Spleen (tissue), 11 donors: Measurements from ENCODE around the gene RAVER2. TPM values are rescaled to one million over a fixed set of nuclear protein-coding genes. Genes with fewer than 3 reads are reported as not detected.
"Not testable (repeated sequence)": the region's sequence is repeated elsewhere in the genome, so short reads cannot be mapped to it uniquely, and the experiment has no call there.

Experiments used
- DNase-seq: peaks from one replicate; pipeline ENCODE4 v3.0.0-alpha.2; 2020
- H3K27ac ChIP-seq, 8 donors: fragments of 200-600 bp; sonication (generic) in 7 of 8; 1 replicate in 4 of 8; 2 replicates in 4 of 8; pipeline versions ENCODE4 v1.5.0 to v1.8.0; 2016 to 2021; ENCODE audit warnings: inconsistent platforms in 4 of 8, mild to moderate bottlenecking in 4 of 8, moderate library complexity in 1 of 8
- H3K27me3 ChIP-seq, 7 donors: fragments of 200-600 bp; sonication (generic) in 6 of 7; replicated peaks in 1 of 7; 1 replicate in 4 of 7; 2 replicates in 3 of 7; pipeline versions ENCODE4 v1.5.0 to v1.8.0; 2016 to 2021; ENCODE audit warnings: inconsistent platforms in 3 of 7, mild to moderate bottlenecking in 1 of 7
- H3K36me3 ChIP-seq, 6 donors: fragments of 200-600 bp; sonication (generic) in 5 of 6; 1 replicate in 4 of 6; 2 replicates in 2 of 6; pipeline versions ENCODE4 v1.5.0 to v1.8.0; 2016 to 2021; ENCODE audit warnings: inconsistent platforms in 2 of 6
- H3K4me1 ChIP-seq, 6 donors: fragments of 200-600 bp; sonication (generic) in 5 of 6; 1 replicate in 3 of 6; 2 replicates in 3 of 6; pipeline versions ENCODE4 v1.5.0 to v1.8.0; 2016 to 2021; ENCODE audit warnings: inconsistent platforms in 3 of 6
- H3K4me3 ChIP-seq, 8 donors: fragments of 200-600 bp; sonication (generic) in 7 of 8; 1 replicate in 4 of 8; 2 replicates in 4 of 8; pipeline versions ENCODE4 v1.5.0 to v1.8.0; 2016 to 2021; ENCODE audit warnings: inconsistent platforms in 4 of 8, mild to moderate bottlenecking in 4 of 8, moderate library complexity in 2 of 8
- H3K9me3 ChIP-seq, 8 donors: fragments of 200-600 bp; sonication (generic) in 7 of 8; 1 replicate in 4 of 8; 2 replicates in 4 of 8; pipeline versions ENCODE4 v1.5.0 to v1.8.0; 2016 to 2021; ENCODE audit warnings: inconsistent platforms in 4 of 8
- CTCF ChIP-seq, 11 experiments: fragments of 200-600 bp in 7 of 11; fragments of 450-650 bp in 4 of 11; sonication (generic) in 4 of 11; IDR thresholded peaks in 8 of 11; conservative IDR thresholded peaks in 3 of 11; 1 replicate in 7 of 11; 2 replicates in 4 of 11; pipeline versions ENCODE4 v1.4.0 to v1.8.0; 2016 to 2021; ENCODE audit warnings: antibody characterized with exemption in 11 of 11, inconsistent platforms in 4 of 11, mild to moderate bottlenecking in 1 of 11
- POLR2A ChIP-seq, 3 donors: fragments of 450-650 bp; IDR thresholded peaks; one replicate each; pipeline ENCODE4 v1.5.1; 2017; ENCODE audit warnings: antibody characterized with exemption in 3 of 3, mild to moderate bottlenecking in 1 of 3
- POLR2AphosphoS5 ChIP-seq, 3 donors: sonication (generic); formaldehyde crosslinking; IDR thresholded peaks; one replicate each; pipeline ENCODE4 v1.5.1; 2017; ENCODE audit warnings: antibody characterized with exemption in 3 of 3
- WGBS, 5 donors: extraction: QIAGEN DNeasy Blood & Tissue Kit in 3 of 5; methylation state at CpG; one replicate each; pipeline versions ENCODE4 v1.1.5 to v1.1.7; 2013 to 2018; 5-methylcytosine and 5-hydroxymethylcytosine counted together
- intact Hi-C: fragments of 100-400 bp; cut with DNase I; formaldehyde crosslinking; loops from one replicate; pipeline ENCODE4 v1.15.0; 2023; ENCODE audit warnings: low total_unique reads
- polyA plus RNA-seq, 3 donors: library from polyadenylated mRNA; stranded (reverse); fragments of 200-250 nt; gene quantifications; one replicate each; pipeline ENCODE4 v1.2.1, GENCODE V29; 2013
- total RNA-seq, 7 donors: library from RNA; depleted of rRNA in 3 of 7; stranded (reverse); fragments of >200 nt in 3 of 7; fragmentation: NEBNext Ultra II Directional in 4 of 7; extraction: Animal tissue kit (Norgen Biotek cat#: 25700) in 4 of 7; gene quantifications; one replicate each; pipeline versions ENCODE4 v1.1.0 to v1.2.1, GENCODE V29; 2016 to 2021
- donor health status: healthy with polysubstance abuse.
- donor health status: DM: no; HTN: no; CAD: no; lungs with moderate emphysema.
- donor health status: DM: no; HTN: no; CAD: no.
- donor health status: Bipolar disorder and iron deficiency.
- donor health status: healthy.
- donor health status: DM: no; HTN: no; CAD: no.
- donor health status: DM: yes; HTN: yes; CAD: no.

The RAVER2 gene
- total and polyA plus RNA-seq, 10 donors, result 1.8 to 14.1 (median 7.7) TPM

GRCh38 chr1:64721576-64722145, 23.2 kb upstream of the RAVER2 start:
- no peaks in the 10 kb centered on the region for H3K36me3 ChIP-seq
- H3K27me3 ChIP-seq, result peaks cover 0 to 10% (median 0%) of the 10 kb centered on the region in 7 donors
- H3K4me3 ChIP-seq, result no peak overlapping the region
- intact Hi-C loops, result no loop called here
- H3K9me3 ChIP-seq, result peaks cover 0 to 11% (median 5%) of the 10 kb centered on the region in 8 donors
- 85 to 95% (median 87%) methylated on average over 2 of the region's 2 CpGs for WGBS, 5 donors
- no peaks in the 10 kb centered on the region for H3K4me1 ChIP-seq
- no peak for DNase-seq
- no peak for TF ChIP-seq POLR2A (IDR thresholded peaks at IDR 0.05)
- no peak for TF ChIP-seq CTCF (IDR thresholded peaks at IDR 0.05 in 8 of 11, conservative IDR thresholded peaks at IDR 0.05 in 3 of 11)
- no peak for TF ChIP-seq POLR2AphosphoS5 (IDR thresholded peaks at IDR 0.05)
- no peak overlapping the region for H3K27ac ChIP-seq

GRCh38 chr1:64727861-64728260, 17.0 kb upstream of the RAVER2 start:
- DNase-seq, result no peak
- Histone ChIP-seq H3K27me3 (peaks cover 0 to 10% (median 0%) of the 10 kb centered on the region in 7 donors), H3K4me1 (no peaks in the 10 kb centered on the region), H3K9me3 (no peaks in the 10 kb centered on the region), H3K4me3 (no peak overlapping the region), H3K27ac (no peak overlapping the region), H3K36me3 (no peaks in the 10 kb centered on the region)
- intact Hi-C loops, result no loop called here
- no peak for TF ChIP-seq POLR2A (IDR thresholded peaks at IDR 0.05)
- TF ChIP-seq CTCF (IDR thresholded peaks at IDR 0.05 in 8 of 11, conservative IDR thresholded peaks at IDR 0.05 in 3 of 11), result no peak
- TF ChIP-seq POLR2AphosphoS5 (IDR thresholded peaks at IDR 0.05), result no peak
- 79 to 95% (median 93%) methylated on average over 1 of the region's 1 CpG for WGBS, 5 donors

- TF ChIP-seq CTCF (IDR thresholded peaks at IDR 0.05 in 8 of 11, conservative IDR thresholded peaks at IDR 0.05 in 3 of 11) (no peak), POLR2A (IDR thresholded peaks at IDR 0.05) (no peak), POLR2AphosphoS5 (IDR thresholded peaks at IDR 0.05) (no peak)
- H3K4me3 ChIP-seq, result no peak overlapping the region
- H3K27ac ChIP-seq, result no peak overlapping the region
- intact Hi-C loops, result no loop called here
- 85 to 90% (median 87%) methylated on average over 3 of the region's 3 CpGs for WGBS, 5 donors
- DNase-seq, result no peak
- H3K36me3 ChIP-seq, result no peaks in the 10 kb centered on the region
- no peaks in the 10 kb centered on the region for H3K9me3 ChIP-seq
- no peaks in the 10 kb centered on the region for H3K4me1 ChIP-seq
- H3K27me3 ChIP-seq, result no peaks in the 10 kb centered on the region
Observed at GRCh38 chr1:64733581-64734286, 11.1 kb upstream of the RAVER2 start.

- no peak overlapping the region for H3K27ac ChIP-seq
- no peaks in the 10 kb centered on the region for H3K36me3 ChIP-seq
- no peak overlapping the region for H3K4me3 ChIP-seq
- H3K4me1 ChIP-seq, result no peaks in the 10 kb centered on the region
- TF ChIP-seq POLR2AphosphoS5 (IDR thresholded peaks at IDR 0.05) (no peak), CTCF (IDR thresholded peaks at IDR 0.05 in 8 of 11, conservative IDR thresholded peaks at IDR 0.05 in 3 of 11) (no peak), POLR2A (IDR thresholded peaks at IDR 0.05) (no peak)
- DNase-seq, result no peak
- H3K27me3 ChIP-seq, result no peaks in the 10 kb centered on the region
- intact Hi-C loops, result no loop called here
- 75 to 87% (median 81%) methylated on average over 3 of the region's 3 CpGs for WGBS, 5 donors
- no peaks in the 10 kb centered on the region for H3K9me3 ChIP-seq
Observed at GRCh38 chr1:64734287-64734652, 10.6 kb upstream of the RAVER2 start.

- 83 to 100% (median 98%) methylated on average over 1 of the region's 1 CpG for WGBS, 5 donors
- intact Hi-C loops, DNase-seq, H3K27ac ChIP-seq, H3K36me3 ChIP-seq, H3K27me3 ChIP-seq, H3K9me3 ChIP-seq, H3K4me3 ChIP-seq: not testable (repeated sequence)
- H3K4me1 ChIP-seq, result peaks cover 0 to 20% (median 12%) of the 10 kb centered on the region in 6 donors
Observed at GRCh38 chr1:64740687-64741086, 4.2 kb upstream of the RAVER2 start.
